Hippocampal formation (tissue), 2 donors: Measurements from ENCODE around the gene MID2.
"Not testable (repeated sequence)": the region's sequence is repeated elsewhere in the genome, so short reads cannot be mapped to it uniquely, and the experiment has no call there.

Experiments used
- DNase-seq, 2 donors: peaks; one replicate each; lab custom pipeline; 2025; lab: John Stamatoyannopoulos, UW

MID2 gene

GRCh38 chrX:107842715-107843400, 17.2 kb downstream of the MID2 start:
- no peak for DNase-seq

DNA sequence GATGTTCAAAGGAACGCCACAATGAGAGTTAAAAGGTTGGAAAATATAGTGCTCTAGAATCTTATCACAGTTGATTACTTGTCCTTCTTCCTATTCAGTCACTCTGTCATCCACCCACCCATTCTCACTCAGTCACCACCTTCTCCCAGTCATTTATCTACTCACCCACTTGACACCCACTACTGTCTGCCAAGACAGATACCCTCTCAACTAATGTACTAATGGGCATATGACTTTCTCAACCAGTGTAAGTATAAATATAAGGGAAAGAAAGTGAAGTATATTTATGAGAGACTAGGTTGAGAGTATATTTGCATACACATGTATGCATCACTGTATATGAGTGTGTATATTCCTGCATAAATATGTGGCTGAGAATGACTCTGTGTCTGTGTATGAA, 20.0 kb downstream of the MID2 start:
- DNase-seq: no peak

- DNase-seq: no peak
These were observed 22.9 kb downstream of the MID2 start for GRCh38 chrX:107848591-107848990.

GRCh38 chrX:107849747-107850421, 24.2 kb downstream of the MID2 start:
- DNase-seq: no peak

DNA sequence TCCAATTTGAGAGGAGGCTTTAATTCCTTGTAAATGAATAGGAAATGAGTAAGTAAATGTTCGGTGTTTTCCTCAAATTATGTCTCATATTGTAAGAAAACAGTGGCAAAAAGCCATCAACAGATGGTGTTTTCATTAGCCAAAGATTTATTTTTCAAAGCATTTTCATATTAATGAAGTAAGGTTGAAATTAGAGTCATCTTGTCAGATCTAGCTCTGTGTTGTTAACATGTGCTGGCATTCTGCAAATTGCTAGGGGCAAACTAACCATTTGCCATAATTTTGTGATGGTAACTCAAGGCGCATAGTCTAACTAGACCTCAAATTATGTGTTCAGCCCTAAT, 24.7 kb downstream of the MID2 start:
- no peak for DNase-seq

- no peak for DNase-seq
These were observed 25.5 kb downstream of the MID2 start for GRCh38 chrX:107851215-107851614.

GRCh38 chrX:107851665-107852064, 26.0 kb downstream of the MID2 start:
- not testable (repeated sequence) for DNase-seq

DNA sequence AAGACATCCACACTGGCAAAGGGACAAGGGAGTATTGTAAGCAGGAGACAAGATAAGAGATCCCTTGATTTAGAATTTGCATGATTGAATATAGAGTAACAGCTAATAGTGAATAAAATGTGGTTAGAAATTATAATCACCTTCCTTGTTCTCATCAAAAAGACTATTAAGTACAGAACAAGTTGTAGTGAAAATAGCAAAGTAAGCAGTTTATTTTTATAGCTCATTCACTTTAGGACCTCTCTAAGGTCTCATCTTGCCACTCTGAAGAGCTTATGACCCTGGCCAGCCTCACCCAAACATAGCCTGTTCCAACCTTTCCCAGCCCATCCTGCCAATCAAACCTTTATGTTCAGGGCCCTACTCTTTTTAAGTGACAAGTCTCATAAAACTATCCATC, 30.6 kb downstream of the MID2 start:
- DNase-seq: no peak

- not testable (repeated sequence) for DNase-seq
These were observed 31.4 kb downstream of the MID2 start for GRCh38 chrX:107857041-107857440.

- DNase-seq: no peak
These were observed 32.2 kb downstream of the MID2 start for GRCh38 chrX:107857837-107858236.

DNA sequence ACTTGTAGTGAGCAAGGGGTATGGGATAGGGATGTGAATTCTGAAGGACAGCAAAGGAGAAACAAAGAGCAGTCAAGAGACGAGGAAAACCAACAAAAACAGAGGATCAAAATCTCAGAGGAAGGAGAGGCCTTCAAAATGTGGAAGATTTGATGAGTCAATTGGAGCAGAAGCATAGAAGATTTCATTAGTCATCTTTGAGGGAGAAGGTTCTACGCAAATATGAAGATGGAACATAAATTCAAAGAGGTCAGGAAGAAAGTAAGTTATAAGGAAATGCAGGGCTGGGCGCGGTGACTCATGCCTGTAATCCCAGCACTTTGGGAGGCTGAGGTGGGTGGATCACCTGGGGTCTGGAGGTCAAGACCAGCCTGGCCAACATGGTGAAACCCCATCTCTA, 35.4 kb downstream of the MID2 start:
- no peak for DNase-seq

DNA sequence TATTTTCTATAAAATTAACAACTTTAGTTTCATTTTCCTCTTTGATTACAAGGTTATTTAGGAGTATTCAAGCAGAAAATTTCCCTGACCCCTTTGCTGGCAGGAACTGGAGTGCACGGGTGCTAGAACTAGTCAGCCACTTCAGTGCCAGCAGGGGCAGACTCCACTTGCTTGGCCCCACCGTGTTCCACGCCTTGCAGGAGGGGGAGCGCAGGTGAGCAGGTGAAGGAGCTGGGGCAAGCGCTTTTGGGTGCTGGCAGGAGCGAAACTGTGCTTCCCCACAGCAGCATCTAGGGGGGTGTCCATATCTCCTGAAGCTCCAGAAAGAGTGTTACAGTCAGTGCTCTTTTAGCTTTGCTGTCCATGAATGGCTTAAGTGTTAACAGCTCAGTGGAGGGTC, 45.5 kb downstream of the MID2 start:
- peak in 1 of 2 donors; percentile 1 for DNase-seq

DNA sequence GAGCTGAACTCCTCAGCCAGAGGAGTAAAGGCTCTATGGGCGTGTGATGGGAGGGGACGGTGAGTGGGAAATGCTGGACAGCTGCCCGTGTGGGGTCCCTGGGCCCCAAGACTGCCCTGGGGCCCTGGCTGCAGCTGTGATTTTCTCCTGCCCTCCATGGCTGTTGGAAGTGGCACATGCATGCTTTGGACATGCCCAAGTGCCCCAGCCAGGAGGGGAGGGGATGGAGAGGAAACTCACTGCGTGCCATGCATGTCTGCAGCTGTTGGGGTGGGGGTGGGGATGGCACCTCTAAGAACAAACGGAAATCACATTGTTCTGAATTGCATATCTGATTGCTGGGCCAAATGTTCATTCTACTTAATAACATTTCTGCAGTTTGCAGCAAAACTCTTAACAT, 52.4 kb downstream of the MID2 start:
- DNase-seq: no peak

- DNase-seq: no peak
These were observed 54.5 kb downstream of the MID2 start for GRCh38 chrX:107880054-107880610.

GRCh38 chrX:107894038-107894437, 68.4 kb downstream of the MID2 start:
- DNase-seq: no peak

DNA sequence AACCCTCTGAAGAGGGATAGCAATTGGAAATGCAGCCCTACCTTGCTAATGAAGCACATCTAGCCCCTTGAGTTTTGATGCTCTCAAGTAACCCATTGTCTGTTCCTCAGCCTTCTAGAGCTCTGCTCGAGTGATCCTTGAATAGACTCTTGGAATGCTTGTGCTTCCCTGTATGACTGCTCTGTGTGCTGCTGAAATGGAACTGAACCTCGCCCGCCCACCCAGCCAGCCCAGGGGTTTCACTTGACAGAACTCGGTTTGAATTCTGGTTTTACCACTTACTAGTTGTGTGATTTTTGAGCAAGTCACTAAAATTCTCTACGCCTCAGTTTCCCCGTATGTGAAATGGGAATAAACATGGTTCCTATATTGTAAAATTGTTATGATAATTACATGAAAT, 77.1 kb downstream of the MID2 start:
- DNase-seq: no peak

- no peak for DNase-seq
These were observed 79.7 kb downstream of the MID2 start for GRCh38 chrX:107905366-107905765.

DNA sequence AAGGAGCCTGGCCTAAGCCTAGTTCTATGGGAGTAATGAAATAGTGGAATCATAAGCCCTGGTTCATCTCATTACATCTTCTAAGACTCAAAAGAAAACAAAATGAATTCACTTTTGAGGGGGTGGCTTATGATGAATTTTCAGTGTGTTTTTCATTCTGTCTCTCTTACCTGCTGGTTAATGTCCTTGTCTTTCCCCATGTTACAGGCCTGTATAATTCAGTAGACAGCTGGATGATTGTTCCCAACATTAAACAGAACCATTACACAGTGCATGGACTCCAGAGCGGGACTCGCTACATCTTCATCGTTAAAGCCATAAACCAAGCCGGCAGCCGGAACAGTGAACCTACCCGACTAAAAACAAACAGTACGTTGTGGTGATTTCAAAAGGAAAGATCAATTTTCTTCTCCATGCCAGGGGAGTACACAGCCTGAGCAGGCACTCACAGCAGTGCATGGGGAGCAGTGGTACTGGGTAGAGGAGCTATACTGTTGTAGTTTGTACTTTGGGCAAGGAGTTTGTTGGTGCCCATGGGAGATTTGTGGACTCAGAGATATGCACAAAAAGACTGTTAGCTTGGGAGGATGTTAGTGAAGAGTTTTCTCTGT, 98.6 kb downstream of the MID2 start:
- no peak for DNase-seq

DNA sequence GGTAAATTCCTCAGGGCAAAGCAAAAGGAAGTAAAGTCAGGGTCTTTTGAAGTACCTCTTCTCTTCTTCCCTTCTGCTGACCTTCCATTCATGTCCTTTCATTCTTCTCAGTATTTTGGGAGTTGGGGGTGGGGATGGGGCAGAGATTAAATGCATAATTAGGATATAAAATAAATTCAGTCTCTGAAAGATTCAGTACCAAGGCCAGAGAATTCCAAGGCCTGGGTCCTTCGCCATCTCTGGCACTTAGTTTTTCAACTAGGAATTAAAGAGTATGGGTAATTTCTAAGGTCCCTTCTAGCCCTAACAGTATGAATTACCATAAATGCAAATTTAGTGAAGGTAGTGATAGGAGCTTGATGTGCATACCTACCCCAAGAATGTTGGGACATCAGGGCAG, 108.6 kb downstream of the MID2 start:
- DNase-seq: no peak

DNA sequence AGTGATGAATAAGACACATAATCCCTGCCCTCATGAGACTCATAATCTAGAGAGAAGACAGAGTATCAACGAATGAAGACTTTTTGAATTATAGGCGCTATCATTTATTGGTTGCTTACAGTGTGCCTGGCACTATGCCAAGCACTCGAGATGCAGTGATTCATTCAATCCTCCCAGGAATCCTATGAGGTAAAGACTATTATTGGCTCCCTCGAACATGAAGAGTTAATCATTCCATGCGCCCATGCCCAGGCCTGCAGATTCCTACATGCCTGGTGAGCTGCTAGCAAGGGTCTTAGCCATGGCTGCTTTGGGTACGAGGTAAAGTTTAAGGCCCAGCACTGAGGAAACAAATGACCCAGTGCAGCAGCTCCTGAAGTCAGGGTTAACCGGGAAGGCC, 109.5 kb downstream of the MID2 start:
- no peak for DNase-seq

DNA sequence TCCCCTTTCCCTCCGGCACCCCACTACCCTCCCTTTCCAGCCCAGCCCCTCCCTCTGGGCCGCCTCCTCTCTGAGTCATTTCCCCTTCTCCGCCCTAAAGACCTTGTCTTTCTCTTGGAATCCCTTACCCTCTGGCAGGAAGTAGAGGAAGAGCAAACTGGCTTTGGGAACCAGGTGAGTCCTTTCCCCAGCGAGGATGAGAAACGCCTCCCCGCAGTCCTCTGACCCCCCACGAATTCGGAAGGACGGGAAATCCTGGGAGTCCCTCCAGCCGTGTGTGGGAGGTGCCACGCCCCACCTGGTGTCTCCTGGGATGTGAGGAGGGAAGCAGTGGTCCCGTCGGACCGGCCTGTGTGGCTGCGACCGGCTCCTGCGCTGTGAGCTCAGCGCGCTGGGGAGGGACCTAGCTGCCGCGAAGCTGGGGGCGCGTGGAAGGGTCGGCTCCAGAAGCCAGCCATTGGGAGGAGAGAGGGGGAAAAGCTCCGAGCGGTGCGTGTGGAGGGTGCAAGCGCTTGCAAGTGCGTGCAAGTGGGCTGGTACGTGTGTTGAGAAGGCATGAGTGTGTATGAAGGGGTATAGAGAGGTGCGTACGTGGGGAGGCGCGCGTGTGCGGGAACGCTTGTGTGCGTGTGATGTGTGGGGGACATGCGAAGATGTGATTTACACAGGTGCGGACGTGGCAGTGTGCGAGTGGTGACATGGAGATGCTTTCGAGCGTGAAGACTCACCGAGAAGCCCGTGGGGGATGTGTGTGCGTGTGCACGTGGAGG, 110.2 kb downstream of the MID2 start:
- no peak for DNase-seq

DNA sequence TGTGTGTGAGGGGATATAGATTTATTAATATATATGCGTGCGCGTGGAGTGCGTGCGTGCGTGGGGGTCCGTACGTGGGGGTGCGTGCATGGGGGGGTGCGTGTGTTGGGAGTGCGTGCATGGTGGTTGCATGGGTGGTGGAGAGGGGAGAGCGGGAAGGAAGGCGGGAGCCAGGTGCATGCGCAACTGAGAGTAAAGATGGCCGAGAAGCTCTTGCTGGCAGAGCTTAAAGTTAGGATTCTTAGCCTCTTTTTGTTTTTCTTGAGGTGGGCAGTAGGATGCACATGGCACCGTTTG, 110.7 kb downstream of the MID2 start:
- no peak for DNase-seq

GRCh38 chrX:107940095-107940494, 114.4 kb downstream of the MID2 start:
- DNase-seq: no peak
